Measurements from ENCODE around the gene FER1L5. TPM values are rescaled to one million over a fixed set of nuclear protein-coding genes. Genes with fewer than 3 reads are reported as not detected.

FER1L5 gene
- total and polyA plus RNA-seq, 9 of the 15 experiments (the other 6 are each of a cell fraction or from before 2014, with no cell fraction given), result 0.01 TPM; not detected in 6

DNA sequence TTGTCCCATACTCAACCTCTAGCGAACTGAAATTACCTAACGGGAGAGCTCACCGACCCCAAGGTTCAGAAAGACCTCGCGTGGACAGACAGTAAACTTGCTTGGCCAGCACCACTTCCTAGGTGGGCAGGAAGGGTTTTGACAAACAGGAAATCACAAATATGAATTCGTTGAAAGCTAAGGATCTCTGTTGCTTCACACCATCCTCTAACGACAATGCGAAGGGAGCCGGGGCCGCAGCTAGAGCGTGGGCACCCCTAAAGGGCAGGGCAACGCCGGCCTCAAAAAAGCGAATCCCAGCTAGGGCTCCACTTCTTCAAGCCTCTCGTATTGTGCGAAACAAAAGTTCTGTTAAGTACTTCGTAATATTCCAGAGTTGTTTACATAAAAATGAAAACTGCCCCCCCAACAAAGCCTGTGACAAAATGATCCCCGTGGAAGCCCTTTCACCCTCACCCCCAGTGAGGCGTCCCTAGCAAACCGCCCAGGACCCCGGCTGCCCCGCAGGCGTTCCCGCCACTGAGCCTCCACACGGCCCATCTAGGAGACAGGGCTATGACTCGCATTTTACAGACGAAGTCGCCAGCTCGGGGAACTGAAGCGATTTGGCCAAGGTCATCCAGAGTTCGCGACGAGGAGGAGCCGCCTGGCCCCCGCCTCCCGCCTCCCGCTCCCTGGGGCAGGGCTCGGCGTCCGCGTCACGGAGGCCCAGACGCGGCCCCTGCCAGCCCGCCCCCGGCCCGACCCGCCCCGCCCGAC, 5.0 kb upstream of the FER1L5 start (continued):
- TF ChIP-seq, protein P1, sequence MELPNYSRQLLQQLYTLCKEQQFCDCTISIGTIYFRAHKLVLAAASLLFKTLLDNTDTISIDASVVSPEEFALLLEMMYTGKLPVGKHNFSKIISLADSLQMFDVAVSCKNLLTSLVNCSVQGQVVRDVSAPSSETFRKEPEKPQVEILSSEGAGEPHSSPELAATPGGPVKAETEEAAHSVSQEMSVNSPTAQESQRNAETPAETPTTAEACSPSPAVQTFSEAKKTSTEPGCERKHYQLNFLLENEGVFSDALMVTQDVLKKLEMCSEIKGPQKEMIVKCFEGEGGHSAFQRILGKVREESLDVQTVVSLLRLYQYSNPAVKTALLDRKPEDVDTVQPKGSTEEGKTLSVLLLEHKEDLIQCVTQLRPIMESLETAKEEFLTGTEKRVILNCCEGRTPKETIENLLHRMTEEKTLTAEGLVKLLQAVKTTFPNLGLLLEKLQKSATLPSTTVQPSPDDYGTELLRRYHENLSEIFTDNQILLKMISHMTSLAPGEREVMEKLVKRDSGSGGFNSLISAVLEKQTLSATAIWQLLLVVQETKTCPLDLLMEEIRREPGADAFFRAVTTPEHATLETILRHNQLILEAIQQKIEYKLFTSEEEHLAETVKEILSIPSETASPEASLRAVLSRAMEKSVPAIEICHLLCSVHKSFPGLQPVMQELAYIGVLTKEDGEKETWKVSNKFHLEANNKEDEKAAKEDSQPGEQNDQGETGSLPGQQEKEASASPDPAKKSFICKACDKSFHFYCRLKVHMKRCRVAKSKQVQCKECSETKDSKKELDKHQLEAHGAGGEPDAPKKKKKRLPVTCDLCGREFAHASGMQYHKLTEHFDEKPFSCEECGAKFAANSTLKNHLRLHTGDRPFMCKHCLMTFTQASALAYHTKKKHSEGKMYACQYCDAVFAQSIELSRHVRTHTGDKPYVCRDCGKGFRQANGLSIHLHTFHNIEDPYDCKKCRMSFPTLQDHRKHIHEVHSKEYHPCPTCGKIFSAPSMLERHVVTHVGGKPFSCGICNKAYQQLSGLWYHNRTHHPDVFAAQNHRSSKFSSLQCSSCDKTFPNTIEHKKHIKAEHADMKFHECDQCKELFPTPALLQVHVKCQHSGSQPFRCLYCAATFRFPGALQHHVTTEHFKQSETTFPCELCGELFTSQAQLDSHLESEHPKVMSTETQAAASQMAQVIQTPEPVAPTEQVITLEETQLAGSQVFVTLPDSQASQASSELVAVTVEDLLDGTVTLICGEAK (IDR thresholded peaks at IDR 0.05), result 0 out of 2 replicates have a peak, but pooled peaks have one; percentile 68
- TF ChIP-seq, protein P1 (CRISPR knock-in tag; IDR thresholded peaks at IDR 0.05), result no peak
- no peak for TF ChIP-seq KLF6 (CRISPR knock-in tag; IDR thresholded peaks at IDR 0.05; ENCODE audit: borderline replicate concordance)
- TF ChIP-seq CHCHD3 (CRISPR knock-in tag; IDR thresholded peaks at IDR 0.05), result peak; percentile 56; the same call in 1 of the 2 replicates
- TF ChIP-seq, protein P2, sequence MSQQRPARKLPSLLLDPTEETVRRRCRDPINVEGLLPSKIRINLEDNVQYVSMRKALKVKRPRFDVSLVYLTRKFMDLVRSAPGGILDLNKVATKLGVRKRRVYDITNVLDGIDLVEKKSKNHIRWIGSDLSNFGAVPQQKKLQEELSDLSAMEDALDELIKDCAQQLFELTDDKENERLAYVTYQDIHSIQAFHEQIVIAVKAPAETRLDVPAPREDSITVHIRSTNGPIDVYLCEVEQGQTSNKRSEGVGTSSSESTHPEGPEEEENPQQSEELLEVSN (IDR thresholded peaks at IDR 0.05; ENCODE audit: borderline replicate concordance in 1 of 2, extremely low read depth in 1 of 2, insufficient read depth in 1 of 2, insufficient read length in 1 of 2, low read depth in 1 of 2, low read length in 1 of 2, poor library complexity in 1 of 2, severe bottlenecking in 1 of 2), result peak; percentile 77 to 88
- TF ChIP-seq SMARCA4 (IDR thresholded peaks at IDR 0.05), result 0 out of 2 replicates have a peak, but pooled peaks have one; percentile 43
- TF ChIP-seq YY1 (IDR thresholded peaks at IDR 0.05; ENCODE audit: borderline replicate concordance in 1 of 3, control insufficient read depth in 1 of 3, extremely low read depth in 1 of 3, insufficient read depth in 3 of 3, insufficient read length in 1 of 3, insufficient replicate concordance in 2 of 3, low read depth in 1 of 3, low read length in 2 of 3), result peak in 2 of 3 experiments; percentile 80 to 92
- TF ChIP-seq NEUROD1 (IDR thresholded peaks at IDR 0.05; ENCODE audit: borderline replicate concordance, low read depth, low read length, partially characterized antibody), result no peak
- TF ChIP-seq, protein P3, sequence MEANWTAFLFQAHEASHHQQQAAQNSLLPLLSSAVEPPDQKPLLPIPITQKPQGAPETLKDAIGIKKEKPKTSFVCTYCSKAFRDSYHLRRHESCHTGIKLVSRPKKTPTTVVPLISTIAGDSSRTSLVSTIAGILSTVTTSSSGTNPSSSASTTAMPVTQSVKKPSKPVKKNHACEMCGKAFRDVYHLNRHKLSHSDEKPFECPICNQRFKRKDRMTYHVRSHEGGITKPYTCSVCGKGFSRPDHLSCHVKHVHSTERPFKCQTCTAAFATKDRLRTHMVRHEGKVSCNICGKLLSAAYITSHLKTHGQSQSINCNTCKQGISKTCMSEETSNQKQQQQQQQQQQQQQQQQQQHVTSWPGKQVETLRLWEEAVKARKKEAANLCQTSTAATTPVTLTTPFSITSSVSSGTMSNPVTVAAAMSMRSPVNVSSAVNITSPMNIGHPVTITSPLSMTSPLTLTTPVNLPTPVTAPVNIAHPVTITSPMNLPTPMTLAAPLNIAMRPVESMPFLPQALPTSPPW (CRISPR knock-in tag; IDR thresholded peaks at IDR 0.05), result peak; percentile 95
- no peak; the same call in 1 of the 2 replicates for TF ChIP-seq EP400 (IDR thresholded peaks at IDR 0.05)
- peak; percentile 55; the same call in 1 of the 2 replicates for TF ChIP-seq E2F3 (CRISPR knock-in tag; IDR thresholded peaks at IDR 0.05)
